Nephron (organoid): ENCODE results near the gene UNCX.

Experiments used
- H3K27ac Mint-ChIP-seq, 3 experiments: 2 replicates each; pipeline ENCODE4 v1.8.0; 2020; ENCODE audit warnings: mixed read lengths in 3 of 3, mild to moderate bottlenecking in 2 of 3, moderate library complexity in 1 of 3
- H3K27me3 Mint-ChIP-seq: 2 replicates; pipeline ENCODE4 v1.8.0; 2021; ENCODE audit warnings: low read depth, mild to moderate bottlenecking, moderate library complexity, mixed read lengths
- H3K36me3 Mint-ChIP-seq: 2 replicates; pipeline ENCODE4 v1.8.0; 2020; ENCODE audit warnings: low read depth, mixed read lengths
- H3K4me1 Mint-ChIP-seq: 2 replicates; pipeline ENCODE4 v1.8.0; 2020; ENCODE audit warnings: mixed read lengths
- H3K4me3 Mint-ChIP-seq, 3 experiments: 2 replicates each; pipeline ENCODE4 v1.8.0; 2020; ENCODE audit warnings: mild to moderate bottlenecking in 3 of 3, mixed read lengths in 3 of 3, moderate library complexity in 2 of 3
- H3K9me3 Mint-ChIP-seq: 2 replicates; pipeline ENCODE4 v1.8.0; 2020; ENCODE audit warnings: mixed read lengths
- TF ChIP-seq, protein P1 (sequence below), 3 experiments: fragments of 200-600 bp; sonication (generic); IDR thresholded peaks; one replicate each; pipeline ENCODE4 v1.5.0; 2021; ENCODE audit warnings: antibody characterized with exemption in 3 of 3; ENCODE audit not compliant: unreplicated experiment in 3 of 3

Gene UNCX

DNA sequence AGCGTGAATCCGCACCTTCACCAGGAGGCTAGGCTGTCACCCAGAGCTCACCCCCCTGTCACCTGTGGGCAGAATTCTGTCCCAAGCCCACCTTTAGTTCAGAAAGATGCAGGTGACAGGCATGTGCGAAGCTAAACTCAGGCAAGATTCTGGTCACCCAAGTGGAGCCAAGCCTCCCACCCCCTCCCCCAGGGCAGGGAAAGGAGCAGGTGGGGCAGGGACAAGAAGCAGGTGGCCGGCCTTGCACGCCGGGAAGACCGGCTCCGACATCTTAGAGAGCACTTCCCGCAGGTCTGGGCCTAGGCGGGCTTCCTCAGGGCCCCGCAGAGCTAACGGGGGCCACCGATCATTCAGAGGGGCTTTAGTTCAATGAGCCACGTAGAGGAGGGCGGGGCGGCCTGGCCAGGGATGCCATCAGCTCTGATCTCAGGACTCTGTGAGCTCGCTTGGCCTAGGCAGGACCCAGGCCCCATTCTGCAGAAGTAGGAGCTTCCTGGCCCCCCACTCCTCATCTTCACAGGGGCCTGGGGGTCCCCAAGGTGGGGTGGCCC lies 19.9 kb downstream of the UNCX start:
- Mint-ChIP-seq H3K27me3 (peaks cover 87% of the 10 kb centered on the region), H3K27ac (no peak overlapping the region), H3K4me1 (peaks cover 26% of the 10 kb centered on the region), H3K4me3 (no peak overlapping the region), H3K36me3 (no peaks in the 10 kb centered on the region), H3K9me3 (no peaks in the 10 kb centered on the region)
- TF ChIP-seq, protein P1, sequence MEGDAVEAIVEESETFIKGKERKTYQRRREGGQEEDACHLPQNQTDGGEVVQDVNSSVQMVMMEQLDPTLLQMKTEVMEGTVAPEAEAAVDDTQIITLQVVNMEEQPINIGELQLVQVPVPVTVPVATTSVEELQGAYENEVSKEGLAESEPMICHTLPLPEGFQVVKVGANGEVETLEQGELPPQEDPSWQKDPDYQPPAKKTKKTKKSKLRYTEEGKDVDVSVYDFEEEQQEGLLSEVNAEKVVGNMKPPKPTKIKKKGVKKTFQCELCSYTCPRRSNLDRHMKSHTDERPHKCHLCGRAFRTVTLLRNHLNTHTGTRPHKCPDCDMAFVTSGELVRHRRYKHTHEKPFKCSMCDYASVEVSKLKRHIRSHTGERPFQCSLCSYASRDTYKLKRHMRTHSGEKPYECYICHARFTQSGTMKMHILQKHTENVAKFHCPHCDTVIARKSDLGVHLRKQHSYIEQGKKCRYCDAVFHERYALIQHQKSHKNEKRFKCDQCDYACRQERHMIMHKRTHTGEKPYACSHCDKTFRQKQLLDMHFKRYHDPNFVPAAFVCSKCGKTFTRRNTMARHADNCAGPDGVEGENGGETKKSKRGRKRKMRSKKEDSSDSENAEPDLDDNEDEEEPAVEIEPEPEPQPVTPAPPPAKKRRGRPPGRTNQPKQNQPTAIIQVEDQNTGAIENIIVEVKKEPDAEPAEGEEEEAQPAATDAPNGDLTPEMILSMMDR (IDR thresholded peaks at IDR 0.05; ENCODE audit: unreplicated experiment in 3 of 3): no peak

- H3K36me3 Mint-ChIP-seq: no peaks in the 10 kb centered on the region
- peak overlapping the region in 1 of 3 experiments; percentile 32 for H3K4me3 Mint-ChIP-seq
- TF ChIP-seq, protein P1 (IDR thresholded peaks at IDR 0.05; ENCODE audit: unreplicated experiment in 3 of 3): no peak
- H3K27ac Mint-ChIP-seq: no peak overlapping the region
- H3K27me3 Mint-ChIP-seq: peaks cover 82% of the 10 kb centered on the region
- no peaks in the 10 kb centered on the region for H3K9me3 Mint-ChIP-seq
- H3K4me1 Mint-ChIP-seq: peaks cover 20% of the 10 kb centered on the region
These were observed 21.1 kb downstream of the UNCX start for GRCh38 chr7:1253681-1254181.

GRCh38 chr7:1254281-1255079 lies 21.8 kb downstream of the UNCX start:
- Mint-ChIP-seq H3K27me3 (peaks cover 74% of the 10 kb centered on the region), H3K36me3 (no peaks in the 10 kb centered on the region), H3K4me3 (no peak overlapping the region), H3K27ac (no peak overlapping the region), H3K4me1 (peaks cover 20% of the 10 kb centered on the region), H3K9me3 (no peaks in the 10 kb centered on the region)
- TF ChIP-seq, protein P1 (IDR thresholded peaks at IDR 0.05; ENCODE audit: unreplicated experiment in 3 of 3): no peak

GRCh38 chr7:1255080-1255816 lies 22.6 kb downstream of the UNCX start:
- H3K36me3 Mint-ChIP-seq: no peaks in the 10 kb centered on the region
- TF ChIP-seq, protein P1 (IDR thresholded peaks at IDR 0.05; ENCODE audit: unreplicated experiment in 3 of 3): no peak
- peaks cover 15% of the 10 kb centered on the region for H3K4me1 Mint-ChIP-seq
- peaks cover 66% of the 10 kb centered on the region for H3K27me3 Mint-ChIP-seq
- H3K4me3 Mint-ChIP-seq: no peak overlapping the region
- H3K27ac Mint-ChIP-seq: no peak overlapping the region
- H3K9me3 Mint-ChIP-seq: no peaks in the 10 kb centered on the region

- Mint-ChIP-seq H3K27me3 (peaks cover 66% of the 10 kb centered on the region), H3K9me3 (no peaks in the 10 kb centered on the region), H3K4me3 (no peak overlapping the region), H3K4me1 (peaks cover 19% of the 10 kb centered on the region), H3K27ac (no peak overlapping the region), H3K36me3 (no peaks in the 10 kb centered on the region)
- TF ChIP-seq, protein P1 (IDR thresholded peaks at IDR 0.05; ENCODE audit: unreplicated experiment in 3 of 3): no peak
These were observed 23.2 kb downstream of the UNCX start for GRCh38 chr7:1255817-1256340.
